AG10803 (cell line): ENCODE results near the gene TMC4.
"Not testable (repeated sequence)": the region's sequence is repeated elsewhere in the genome, so short reads cannot be mapped to it uniquely, and the experiment has no call there.

ENCODE experiments used
- DNase-seq: peaks from one replicate; pipeline ENCODE4 v3.0.0; 2010; ENCODE audit warnings: low read depth
- H3K4me3 ChIP-seq: 2 replicates; pipeline ENCODE4 v1.5.1; 2011; ENCODE audit warnings: mild to moderate bottlenecking, low read length, control low read depth
- TF ChIP-seq, protein P1 (sequence below): conservative IDR thresholded peaks from 2 replicates; pipeline ENCODE4 v1.5.1; 2011; ENCODE audit warnings: mild to moderate bottlenecking, low read length, control low read depth, inconsistent platforms

The TMC4 gene, protein sequence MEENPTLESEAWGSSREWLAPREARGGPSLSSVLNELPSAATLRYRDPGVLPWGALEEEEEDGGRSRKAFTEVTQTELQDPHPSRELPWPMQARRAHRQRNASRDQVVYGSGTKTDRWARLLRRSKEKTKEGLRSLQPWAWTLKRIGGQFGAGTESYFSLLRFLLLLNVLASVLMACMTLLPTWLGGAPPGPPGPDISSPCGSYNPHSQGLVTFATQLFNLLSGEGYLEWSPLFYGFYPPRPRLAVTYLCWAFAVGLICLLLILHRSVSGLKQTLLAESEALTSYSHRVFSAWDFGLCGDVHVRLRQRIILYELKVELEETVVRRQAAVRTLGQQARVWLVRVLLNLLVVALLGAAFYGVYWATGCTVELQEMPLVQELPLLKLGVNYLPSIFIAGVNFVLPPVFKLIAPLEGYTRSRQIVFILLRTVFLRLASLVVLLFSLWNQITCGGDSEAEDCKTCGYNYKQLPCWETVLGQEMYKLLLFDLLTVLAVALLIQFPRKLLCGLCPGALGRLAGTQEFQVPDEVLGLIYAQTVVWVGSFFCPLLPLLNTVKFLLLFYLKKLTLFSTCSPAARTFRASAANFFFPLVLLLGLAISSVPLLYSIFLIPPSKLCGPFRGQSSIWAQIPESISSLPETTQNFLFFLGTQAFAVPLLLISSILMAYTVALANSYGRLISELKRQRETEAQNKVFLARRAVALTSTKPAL

DNA sequence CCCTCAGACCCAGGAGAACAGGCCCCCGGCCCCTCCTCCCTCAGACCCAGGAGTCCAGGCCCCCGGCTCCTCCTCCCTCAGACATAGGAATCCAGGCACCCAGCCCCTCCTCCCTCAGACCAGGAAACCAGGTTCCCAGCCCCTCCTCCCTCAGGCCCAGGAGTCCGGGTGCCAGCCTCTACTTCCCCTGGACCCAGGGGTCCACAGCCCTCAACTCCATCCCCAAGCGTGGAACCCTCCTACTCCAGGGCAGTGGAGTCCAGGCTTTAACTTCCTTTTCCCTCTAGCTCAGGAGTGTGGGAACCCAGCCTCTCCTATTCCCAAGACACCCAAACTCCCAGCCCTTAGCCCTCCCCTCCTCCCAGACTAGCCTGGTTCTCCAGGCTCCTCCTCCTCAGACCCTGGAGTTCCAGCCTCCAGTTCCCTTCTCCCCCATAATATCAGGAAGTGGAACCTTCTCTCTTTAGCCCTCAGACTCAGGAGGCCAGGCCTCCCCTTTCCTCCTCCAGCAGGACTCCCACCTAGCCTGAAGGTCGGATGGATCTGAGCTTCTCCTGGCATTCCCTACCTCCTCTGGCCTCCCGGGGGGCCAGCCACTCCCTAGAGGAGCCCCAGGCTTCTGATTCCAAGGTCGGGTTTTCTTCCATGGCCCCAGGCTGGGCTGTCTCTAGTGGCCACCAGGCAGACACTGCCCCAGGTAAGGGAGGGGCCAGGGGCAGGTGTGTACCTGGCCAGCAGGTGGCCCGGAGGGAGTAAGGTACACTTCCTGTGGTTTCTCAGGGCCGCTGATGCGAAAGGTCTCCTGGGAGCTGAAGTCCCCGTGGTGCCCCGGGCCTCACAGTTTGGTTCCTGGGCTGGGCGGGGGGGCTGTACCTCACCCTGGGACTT, at the start of gene TMC4:
TSS of gene TMC4 (minus strand) at position 690 of the 888 bp plus-strand sequence. CDS start at position 647, 43 bp downstream.
- peak; percentile 24 for DNase-seq
- no peak within 1 kb of the TSS for H3K4me3 ChIP-seq

DNA sequence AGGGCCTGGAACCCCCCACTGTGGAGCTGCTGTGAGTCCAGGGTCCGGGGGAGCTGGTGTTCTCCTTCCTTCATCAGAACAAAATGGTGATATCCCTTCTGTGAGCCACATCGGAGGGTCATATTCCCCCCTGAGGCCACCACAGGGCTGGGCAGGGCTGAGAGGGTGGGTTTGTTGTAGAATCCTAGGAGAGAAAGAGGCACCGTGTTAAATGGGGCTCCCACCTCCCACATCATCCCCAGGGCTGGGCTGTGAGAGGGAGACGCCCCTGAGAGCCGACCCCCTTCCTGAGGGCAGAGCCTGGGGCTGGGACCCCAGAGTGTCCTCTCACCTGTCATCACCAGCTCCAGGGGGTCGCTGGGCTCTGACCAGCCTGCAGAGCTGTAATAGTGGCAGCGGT, 49.0 kb upstream of the TMC4 start:
- not testable (repeated sequence) for DNase-seq, H3K4me3 ChIP-seq

More for the DNA sequence above, at the start of gene TMC4:
- TF ChIP-seq, protein P1, sequence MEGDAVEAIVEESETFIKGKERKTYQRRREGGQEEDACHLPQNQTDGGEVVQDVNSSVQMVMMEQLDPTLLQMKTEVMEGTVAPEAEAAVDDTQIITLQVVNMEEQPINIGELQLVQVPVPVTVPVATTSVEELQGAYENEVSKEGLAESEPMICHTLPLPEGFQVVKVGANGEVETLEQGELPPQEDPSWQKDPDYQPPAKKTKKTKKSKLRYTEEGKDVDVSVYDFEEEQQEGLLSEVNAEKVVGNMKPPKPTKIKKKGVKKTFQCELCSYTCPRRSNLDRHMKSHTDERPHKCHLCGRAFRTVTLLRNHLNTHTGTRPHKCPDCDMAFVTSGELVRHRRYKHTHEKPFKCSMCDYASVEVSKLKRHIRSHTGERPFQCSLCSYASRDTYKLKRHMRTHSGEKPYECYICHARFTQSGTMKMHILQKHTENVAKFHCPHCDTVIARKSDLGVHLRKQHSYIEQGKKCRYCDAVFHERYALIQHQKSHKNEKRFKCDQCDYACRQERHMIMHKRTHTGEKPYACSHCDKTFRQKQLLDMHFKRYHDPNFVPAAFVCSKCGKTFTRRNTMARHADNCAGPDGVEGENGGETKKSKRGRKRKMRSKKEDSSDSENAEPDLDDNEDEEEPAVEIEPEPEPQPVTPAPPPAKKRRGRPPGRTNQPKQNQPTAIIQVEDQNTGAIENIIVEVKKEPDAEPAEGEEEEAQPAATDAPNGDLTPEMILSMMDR, result no peak

DNA sequence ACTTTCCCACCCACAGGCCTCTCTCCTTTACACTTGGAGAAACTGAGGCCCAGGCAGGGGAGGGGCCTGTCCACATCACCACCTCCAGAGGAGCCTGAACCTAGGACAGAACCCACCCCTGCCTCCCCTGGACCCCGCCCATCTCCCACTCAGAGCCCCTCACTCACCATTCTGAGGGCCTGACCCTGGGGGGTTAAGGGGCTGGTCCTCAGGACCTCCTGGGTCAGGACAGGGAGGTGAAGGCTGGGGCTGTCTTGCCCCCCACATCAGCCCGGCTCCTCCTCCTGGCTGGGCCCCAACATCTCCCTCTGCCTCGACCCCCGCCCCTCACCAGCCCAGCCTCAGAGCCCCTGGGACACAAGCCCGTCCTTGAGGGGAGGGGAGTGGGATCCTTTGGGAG, 46.7 kb upstream of the TMC4 start:
- DNase-seq, H3K4me3 ChIP-seq: not testable (repeated sequence)

DNA sequence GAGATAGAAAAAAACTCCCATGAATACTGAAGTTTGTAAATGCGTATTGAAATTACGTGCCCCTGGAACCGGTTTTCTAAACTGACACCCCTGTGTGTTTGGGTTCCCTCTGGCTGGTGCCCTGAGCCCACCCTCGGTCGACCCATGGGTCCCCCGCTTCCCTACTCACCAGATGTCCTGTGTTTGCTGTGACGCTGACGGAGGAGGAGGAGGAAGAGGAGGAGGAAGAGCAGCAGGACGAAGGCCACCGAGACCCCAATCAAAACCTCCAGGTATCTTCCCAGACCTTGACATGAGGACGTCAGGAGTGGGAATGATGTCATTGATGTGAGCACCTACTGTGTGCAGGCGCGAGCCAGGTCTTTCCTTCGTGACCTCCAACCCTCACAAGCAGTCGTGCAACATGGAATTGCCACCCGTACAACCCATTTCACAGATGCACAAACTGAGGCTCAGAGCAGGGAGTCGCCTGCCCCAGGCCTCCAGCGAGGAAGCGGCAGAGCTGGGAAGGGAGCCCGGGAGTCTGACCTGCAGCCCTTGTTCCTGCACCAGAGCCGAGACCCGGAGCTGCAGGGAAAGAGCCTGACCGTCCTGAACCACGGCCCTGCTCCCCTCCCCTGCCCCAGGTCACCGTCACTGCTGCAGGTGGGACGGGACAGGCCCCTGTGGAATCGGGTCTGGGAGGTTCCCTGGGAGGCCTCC, 46.2 kb upstream of the TMC4 start:
- TF ChIP-seq, protein P1, result no peak
- DNase-seq, result no peak
- H3K4me3 ChIP-seq, result no peak overlapping the region

DNA sequence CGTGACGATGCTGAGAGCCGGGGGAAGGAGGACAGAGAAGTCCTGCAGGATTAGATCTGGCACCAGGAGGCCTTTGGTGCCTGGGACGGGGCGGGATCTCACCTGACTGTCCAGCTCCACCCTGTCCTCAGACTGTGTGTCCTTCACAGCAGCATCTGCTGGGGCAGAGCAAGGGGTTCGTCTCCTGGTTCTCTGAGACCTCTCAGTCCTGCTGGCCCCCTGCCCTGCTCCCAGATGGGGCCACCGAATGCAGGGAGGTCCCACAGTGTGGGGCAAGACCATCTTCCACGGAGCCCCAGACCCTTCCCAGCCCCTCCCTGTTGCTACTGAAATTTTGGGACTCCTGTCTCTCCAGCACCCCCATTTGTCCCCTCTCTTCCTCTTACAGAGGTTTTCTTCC, 45.3 kb upstream of the TMC4 start:
- no peak for DNase-seq
- TF ChIP-seq, protein P1, result no peak
- no peak overlapping the region for H3K4me3 ChIP-seq

DNA sequence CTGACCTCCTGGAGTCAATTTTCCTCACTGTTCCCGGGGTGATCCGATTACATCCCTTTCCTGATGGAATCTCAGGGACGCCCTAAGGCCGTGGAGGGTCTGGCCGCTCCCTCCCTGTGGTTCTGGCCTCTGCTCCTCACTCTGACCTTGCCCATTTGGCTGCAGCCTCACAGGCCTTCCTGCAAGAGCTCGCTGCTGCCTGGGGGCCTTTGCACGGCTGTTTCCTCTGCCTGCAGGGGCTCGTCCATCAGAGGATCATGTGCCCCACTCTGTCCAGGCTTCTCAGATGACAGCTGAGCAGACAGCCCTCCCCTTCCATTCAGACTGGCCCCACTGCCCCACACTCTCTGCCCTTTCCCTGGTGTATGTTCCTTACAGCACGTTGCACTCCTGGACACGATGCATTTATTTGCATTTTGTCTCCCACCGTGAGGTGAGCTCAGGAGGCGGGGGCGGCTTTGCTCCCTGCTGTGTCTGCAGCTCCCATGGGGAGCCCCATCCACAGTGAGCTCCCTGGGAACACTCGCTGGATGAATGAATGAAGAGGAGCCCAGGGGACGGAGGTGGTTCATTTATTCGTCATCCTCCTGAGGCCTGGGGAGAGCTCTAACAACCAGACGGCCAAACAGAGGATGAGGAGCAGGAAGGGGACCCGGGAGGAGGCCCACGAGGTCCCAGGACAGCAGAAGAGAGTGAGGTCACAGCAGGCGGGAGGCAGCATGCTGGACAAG, 44.7 kb upstream of the TMC4 start:
- not testable (repeated sequence) for H3K4me3 ChIP-seq, DNase-seq

DNA sequence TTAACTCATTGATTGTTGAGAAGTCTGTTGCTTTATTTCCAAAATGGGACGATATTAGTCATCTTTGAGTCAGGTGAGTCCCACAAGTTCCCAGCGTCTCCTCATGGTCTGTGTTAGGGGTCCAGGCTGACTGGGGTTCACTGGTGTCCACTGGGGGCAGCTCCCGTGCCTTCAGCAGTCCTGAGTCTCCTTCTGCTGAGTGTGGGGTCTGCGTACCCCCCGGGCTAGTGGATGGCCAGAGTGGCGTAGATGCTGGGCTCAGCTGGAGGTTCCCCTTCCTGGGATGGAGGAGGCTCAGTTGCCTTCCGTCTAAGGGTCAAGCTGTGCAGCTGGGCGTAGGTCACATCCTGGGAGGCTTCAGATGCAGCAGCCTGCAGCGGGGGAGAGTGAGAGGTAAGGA, 43.9 kb upstream of the TMC4 start:
- TF ChIP-seq, protein P1, result no peak
- no peak for DNase-seq
- H3K4me3 ChIP-seq, result no peak overlapping the region

DNA sequence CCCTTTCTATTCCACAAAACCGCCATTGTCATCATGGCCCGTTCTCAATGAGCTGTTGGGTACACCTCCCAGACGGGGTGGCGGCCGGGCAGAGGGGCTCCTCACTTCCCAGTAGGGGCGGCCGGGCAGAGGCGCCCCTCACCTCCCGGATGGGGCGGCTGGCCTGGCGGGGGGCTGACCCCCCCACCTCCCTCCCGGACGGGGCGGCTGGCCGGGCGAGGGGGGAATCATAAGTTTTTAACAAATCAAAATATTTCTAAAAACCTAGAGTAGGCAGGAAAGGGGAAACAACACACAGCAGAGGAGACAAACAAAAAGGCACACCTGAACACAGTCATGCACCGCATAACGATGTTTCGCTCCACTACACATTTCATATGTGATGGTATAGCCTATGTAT, 41.8 kb upstream of the TMC4 start:
- not testable (repeated sequence) for H3K4me3 ChIP-seq, DNase-seq

DNA sequence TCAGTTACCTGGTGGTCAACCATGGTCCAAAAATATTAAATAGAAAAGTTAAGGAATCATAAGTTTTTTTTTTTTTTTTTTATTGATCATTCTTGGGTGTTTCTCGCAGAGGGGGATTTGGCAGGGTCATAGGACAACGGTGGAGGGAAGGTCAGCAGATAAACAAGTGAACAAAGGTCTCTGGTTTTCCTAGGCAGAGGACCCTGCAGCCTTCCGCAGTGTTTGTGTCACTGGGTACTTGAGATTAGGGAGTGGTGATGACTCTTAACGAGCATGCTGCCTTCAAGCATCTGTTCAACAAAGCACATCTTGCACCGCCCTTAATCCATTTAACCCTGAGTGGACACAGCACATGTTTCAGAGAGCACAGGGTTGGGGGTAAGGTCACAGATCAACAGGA, 41.3 kb upstream of the TMC4 start:
- not testable (repeated sequence) for H3K4me3 ChIP-seq, DNase-seq
